ENCODE measurements around the gene SUCNR1. TPM values are rescaled to one million over a fixed set of nuclear protein-coding genes. Genes with fewer than 3 reads are reported as not detected.
A peak's percentile ranks its signal among the peaks of the same experiment; 100 is the strongest.
"Not testable (repeated sequence)": the region's sequence is repeated elsewhere in the genome, so short reads cannot be mapped to it uniquely, and the experiment has no call there.

The SUCNR1 gene
- under 1 TPM in 2 of 3 donors, not detected in 1; 0.06 to 0.12 TPM for polyA plus RNA-seq

GRCh38 chr3:151873398-151873797 lies at the start of gene SUCNR1:
Gene SUCNR1, plus strand, starts transcription at chr3:151873643. Its CDS starts 6,250 bp downstream, at chr3:151879893.
- Mint-ChIP-seq H3K27ac (no peak within 1 kb of the TSS), H3K36me3 (no peaks in the 10 kb centered on the region), H3K27me3 (ENCODE audit: low read depth in 3 of 3) (peaks cover 1 to 4% (median 2%) of the 10 kb centered on the region in 3 donors), H3K9me3 (no peaks in the 10 kb centered on the region), H3K4me3 (no peak within 1 kb of the TSS), H3K4me1 (peaks cover 14 to 26% of the 10 kb centered on the region in 2 donors)
- DNase-seq = no peak

- Mint-ChIP-seq H3K9me3 (no peaks in the 10 kb centered on the region), H3K36me3 (no peaks in the 10 kb centered on the region), H3K27me3 (ENCODE audit: low read depth in 3 of 3) (peaks cover 0 to 16% (median 11%) of the 10 kb centered on the region in 3 donors), H3K4me3 (no peak overlapping the region), H3K27ac (no peak overlapping the region), H3K4me1 (no peaks in the 10 kb centered on the region)
- DNase-seq = no peak
These were observed 45.6 kb upstream of the SUCNR1 start for GRCh38 chr3:151827816-151828215.

DNA sequence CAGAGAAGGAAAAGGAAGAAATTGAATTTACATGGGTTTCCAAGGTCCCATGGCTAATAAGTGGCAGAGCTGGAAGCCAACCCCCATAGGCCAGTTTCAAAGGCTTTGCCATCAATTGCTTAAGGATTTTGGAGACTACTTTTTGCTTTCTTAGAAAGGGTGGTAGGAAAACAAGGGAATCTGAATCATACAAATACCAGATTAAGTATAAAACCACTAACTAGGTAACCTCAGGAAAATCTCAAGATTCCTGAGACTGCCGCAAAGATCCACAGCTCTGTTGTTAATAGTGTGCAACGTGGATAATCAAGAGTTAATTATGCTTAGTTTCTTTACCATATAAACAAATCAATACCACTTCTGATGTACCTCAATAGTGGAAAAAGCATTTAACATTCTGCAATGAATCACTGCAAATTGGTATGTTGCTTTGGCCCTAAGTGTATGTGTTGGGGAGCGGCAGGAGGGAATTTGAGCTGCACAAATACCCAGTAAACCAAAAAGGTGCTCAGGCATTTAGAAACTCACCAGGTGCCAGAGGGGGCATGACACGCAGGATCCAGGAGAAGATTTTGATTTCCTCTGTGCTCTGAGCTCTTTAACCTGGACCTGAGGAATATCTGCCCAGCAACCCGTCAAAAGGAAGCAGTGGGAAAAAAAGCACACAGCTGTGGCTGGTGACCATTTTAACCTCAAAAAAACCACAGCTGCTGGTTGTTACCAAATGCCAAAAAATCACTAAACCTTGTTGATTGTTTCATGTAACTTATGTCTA lies 37.5 kb upstream of the SUCNR1 start:
- Mint-ChIP-seq H3K4me1 (peaks cover 0 to 15% of the 10 kb centered on the region in 2 donors), H3K4me3 (no peak overlapping the region), H3K9me3 (no peaks in the 10 kb centered on the region), H3K27ac (peak overlapping the region in 1 of 6 donors; percentile 25), H3K36me3 (no peaks in the 10 kb centered on the region), H3K27me3 (ENCODE audit: low read depth in 3 of 3) (peaks cover 0 to 10% (median 0%) of the 10 kb centered on the region in 3 donors)
- DNase-seq = no peak

- H3K36me3 Mint-ChIP-seq = no peaks in the 10 kb centered on the region
- no peak overlapping the region for H3K4me3 Mint-ChIP-seq
- H3K4me1 Mint-ChIP-seq = peaks cover 0 to 15% of the 10 kb centered on the region in 2 donors
- no peaks in the 10 kb centered on the region for H3K9me3 Mint-ChIP-seq
- no peak for DNase-seq
- H3K27me3 Mint-ChIP-seq (ENCODE audit: low read depth in 3 of 3) = peaks cover 0 to 8% (median 0%) of the 10 kb centered on the region in 3 donors
- no peak overlapping the region for H3K27ac Mint-ChIP-seq
These were observed 36.4 kb upstream of the SUCNR1 start for GRCh38 chr3:151837057-151837456.

DNA sequence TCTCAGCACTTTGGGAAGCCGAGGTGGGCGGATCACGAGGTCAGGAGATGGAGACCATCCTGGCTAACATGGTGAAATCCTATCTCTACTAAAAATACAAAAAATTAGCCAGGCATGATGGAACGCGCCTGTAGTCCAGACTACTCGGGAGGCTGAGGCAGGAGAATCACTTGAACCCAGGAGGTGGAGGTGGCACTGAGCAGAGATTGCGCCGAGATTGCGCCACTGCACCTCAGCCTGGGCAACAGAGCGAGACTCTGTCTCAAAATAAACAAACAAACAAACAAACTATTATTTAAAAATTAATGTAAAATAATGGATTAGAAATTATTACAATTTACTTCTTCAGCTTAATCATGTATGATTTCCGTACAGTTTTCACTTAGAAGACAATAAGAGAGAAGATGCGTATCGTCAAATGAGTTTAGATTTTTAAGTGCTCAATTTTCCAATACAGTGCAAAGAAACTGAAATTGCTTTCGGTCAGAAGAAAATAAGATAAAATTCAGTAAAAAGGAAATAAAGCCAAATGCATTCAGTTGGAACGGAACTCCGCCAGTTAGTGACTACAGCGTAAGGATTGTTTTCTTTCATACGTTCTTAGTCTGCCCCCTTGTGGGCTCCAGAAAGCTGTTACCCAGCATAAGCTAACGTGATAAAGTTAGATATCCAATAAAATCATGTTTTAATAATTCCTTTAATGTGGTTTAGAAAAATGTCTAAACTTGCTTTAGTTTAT lies 34.7 kb upstream of the SUCNR1 start:
- Mint-ChIP-seq H3K4me1 (peaks cover 0 to 15% of the 10 kb centered on the region in 2 donors), H3K9me3 (no peaks in the 10 kb centered on the region), H3K4me3 (peak overlapping the region in 2 of 5 donors; percentile 41 to 63), H3K27ac (no peak overlapping the region), H3K36me3 (no peaks in the 10 kb centered on the region), H3K27me3 (ENCODE audit: low read depth in 3 of 3) (peaks cover 0 to 8% (median 1%) of the 10 kb centered on the region in 3 donors)
- peak; percentile 21 to 38 (median 37) for DNase-seq

- peaks cover 0 to 8% (median 1%) of the 10 kb centered on the region in 3 donors for H3K27me3 Mint-ChIP-seq (ENCODE audit: low read depth in 3 of 3)
- peaks cover 0 to 15% of the 10 kb centered on the region in 2 donors for H3K4me1 Mint-ChIP-seq
- no peaks in the 10 kb centered on the region for H3K36me3 Mint-ChIP-seq
- no peaks in the 10 kb centered on the region for H3K9me3 Mint-ChIP-seq
- DNase-seq = no peak
- H3K27ac Mint-ChIP-seq = no peak overlapping the region
- no peak overlapping the region for H3K4me3 Mint-ChIP-seq
These were observed 34.2 kb upstream of the SUCNR1 start for GRCh38 chr3:151839313-151839631.

- no peak overlapping the region for H3K27ac Mint-ChIP-seq
- no peaks in the 10 kb centered on the region for H3K9me3 Mint-ChIP-seq
- H3K4me3 Mint-ChIP-seq = no peak overlapping the region
- no peaks in the 10 kb centered on the region for H3K36me3 Mint-ChIP-seq
- no peak for DNase-seq
- peaks cover 0 to 7% (median 1%) of the 10 kb centered on the region in 3 donors for H3K27me3 Mint-ChIP-seq (ENCODE audit: low read depth in 3 of 3)
- H3K4me1 Mint-ChIP-seq = peaks cover 0 to 7% of the 10 kb centered on the region in 2 donors
These were observed 31.6 kb upstream of the SUCNR1 start for GRCh38 chr3:151841801-151842200.

GRCh38 chr3:151843275-151843674 lies 30.2 kb upstream of the SUCNR1 start:
- Mint-ChIP-seq H3K36me3 (no peaks in the 10 kb centered on the region), H3K27ac (no peak overlapping the region), H3K9me3 (no peaks in the 10 kb centered on the region), H3K27me3 (ENCODE audit: low read depth in 3 of 3) (peaks cover 0 to 5% (median 1%) of the 10 kb centered on the region in 3 donors), H3K4me3 (no peak overlapping the region), H3K4me1 (no peaks in the 10 kb centered on the region)
- DNase-seq = no peak

DNA sequence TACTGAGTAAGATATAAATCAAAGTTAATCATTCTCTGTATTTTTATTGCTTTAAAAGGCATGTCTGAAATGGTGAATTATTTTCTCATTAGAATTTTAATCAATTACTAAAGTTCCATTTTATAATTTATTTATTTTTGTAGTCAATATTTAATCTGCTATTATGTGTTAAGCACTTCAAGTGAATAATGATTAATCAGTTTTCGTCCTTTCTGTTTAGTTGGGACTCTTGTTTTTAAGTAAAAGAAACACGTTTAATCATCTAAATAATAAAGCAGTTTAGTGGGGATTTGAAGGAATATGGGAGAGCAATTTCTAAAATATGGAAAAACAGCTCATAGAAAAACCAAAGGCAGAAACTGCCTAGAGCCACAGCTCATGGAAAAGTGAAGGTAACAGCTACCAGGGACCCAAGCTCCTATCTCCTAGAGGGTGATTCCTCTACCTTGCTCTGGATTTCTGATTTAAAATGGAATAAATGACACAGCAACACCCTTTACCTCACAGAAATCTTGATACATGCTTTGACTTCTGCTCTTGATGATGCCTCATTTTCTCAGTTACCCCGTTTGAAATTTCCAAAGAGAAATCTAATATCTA lies 28.0 kb upstream of the SUCNR1 start:
- Mint-ChIP-seq H3K27me3 (ENCODE audit: low read depth in 3 of 3) (peaks cover 0 to 7% (median 1%) of the 10 kb centered on the region in 3 donors), H3K27ac (no peak overlapping the region), H3K4me1 (no peaks in the 10 kb centered on the region), H3K36me3 (peaks cover 0 to 10% (median 0%) of the 10 kb centered on the region in 3 donors), H3K9me3 (peaks cover 0 to 5% (median 1%) of the 10 kb centered on the region in 6 donors), H3K4me3 (no peak overlapping the region)
- DNase-seq = no peak

DNA sequence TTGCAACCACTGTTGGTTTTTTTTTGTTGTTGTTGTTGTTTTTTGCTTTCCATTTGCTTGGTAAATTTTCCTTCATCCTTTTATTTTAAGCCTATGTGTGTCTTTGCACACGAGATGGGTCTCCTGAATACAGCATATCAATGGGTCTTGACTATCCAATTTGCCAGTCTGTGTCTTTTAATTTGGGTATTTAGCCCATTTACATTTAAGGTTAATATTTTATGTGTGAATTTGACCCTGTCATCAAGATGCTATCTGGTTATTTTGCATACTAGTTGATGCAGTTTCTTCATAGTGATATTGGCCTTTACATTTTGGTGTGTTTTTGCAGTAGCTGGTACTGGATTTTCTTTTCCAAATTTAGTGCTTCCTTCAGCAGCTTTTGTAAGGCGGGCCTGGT lies 23.4 kb upstream of the SUCNR1 start:
- H3K9me3 Mint-ChIP-seq = peaks cover 0 to 13% (median 7%) of the 10 kb centered on the region in 6 donors
- not testable (repeated sequence) for DNase-seq; H3K27ac Mint-ChIP-seq; H3K4me3 Mint-ChIP-seq; H3K27me3 Mint-ChIP-seq (ENCODE audit: low read depth in 3 of 3); H3K4me1 Mint-ChIP-seq
- peaks cover 0 to 16% (median 0%) of the 10 kb centered on the region in 3 donors for H3K36me3 Mint-ChIP-seq

DNA sequence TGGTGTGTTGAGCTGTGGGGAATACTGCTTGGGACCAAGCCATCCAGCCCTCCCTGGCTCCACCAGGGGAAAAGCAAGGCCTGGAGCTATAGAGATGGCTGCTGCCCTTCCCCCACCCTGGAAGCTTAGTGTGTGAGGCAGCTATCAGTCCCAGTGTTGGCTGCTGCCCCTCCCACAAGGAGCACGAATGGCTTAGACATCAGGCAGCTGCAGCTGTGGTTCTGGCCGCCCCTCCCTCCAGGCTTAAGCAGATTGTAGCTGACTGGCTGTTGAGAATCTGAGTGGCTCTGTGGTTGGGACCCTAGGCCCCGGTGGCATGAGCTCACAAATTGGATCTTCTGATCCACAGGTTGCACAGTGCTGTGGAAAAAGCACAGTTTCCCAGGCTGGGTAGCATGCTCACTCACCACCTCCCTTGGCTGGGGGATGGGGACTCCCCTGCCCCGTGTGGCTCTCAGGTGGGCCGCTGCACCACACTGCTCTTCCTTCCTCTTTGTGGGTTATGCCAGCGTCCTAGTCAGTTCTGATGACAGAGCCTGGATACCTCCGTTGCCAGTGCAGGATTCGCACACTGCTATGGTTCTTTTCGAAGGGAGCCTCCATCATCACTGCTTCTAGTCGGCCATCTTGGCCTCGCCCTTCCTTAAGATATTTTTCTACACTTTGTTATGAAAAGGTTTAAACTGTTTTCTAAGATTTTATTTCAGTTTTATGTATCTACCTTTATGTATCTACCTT lies 21.2 kb upstream of the SUCNR1 start:
- peaks cover 0 to 13% (median 7%) of the 10 kb centered on the region in 6 donors for H3K9me3 Mint-ChIP-seq
- peaks cover 2 to 6% (median 4%) of the 10 kb centered on the region in 3 donors for H3K27me3 Mint-ChIP-seq (ENCODE audit: low read depth in 3 of 3)
- no peak overlapping the region for H3K27ac Mint-ChIP-seq
- H3K36me3 Mint-ChIP-seq = peaks cover 0 to 16% (median 0%) of the 10 kb centered on the region in 3 donors
- no peaks in the 10 kb centered on the region for H3K4me1 Mint-ChIP-seq
- no peak for DNase-seq
- H3K4me3 Mint-ChIP-seq = no peak overlapping the region

DNA sequence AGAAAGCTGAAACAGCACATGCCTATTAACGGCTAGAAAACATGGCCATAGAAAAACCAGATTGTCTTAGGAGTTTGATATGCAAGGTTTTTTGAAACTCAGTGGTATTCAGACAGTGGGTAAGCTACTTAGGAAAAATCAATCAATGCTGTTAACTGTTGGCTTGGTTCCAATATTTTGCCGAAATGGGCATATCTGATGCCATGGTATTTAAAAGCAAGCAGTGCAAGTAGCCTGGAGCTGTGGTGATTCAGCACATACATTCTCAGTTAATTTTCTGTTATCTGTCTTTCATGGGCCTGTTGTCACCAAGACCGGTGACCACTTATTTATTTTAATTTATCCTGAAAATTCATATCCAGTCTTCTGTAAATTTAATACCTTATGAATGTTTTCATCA lies 17.3 kb upstream of the SUCNR1 start:
- H3K4me3 Mint-ChIP-seq = no peak overlapping the region
- peaks cover 0 to 2% (median 0%) of the 10 kb centered on the region in 6 donors for H3K9me3 Mint-ChIP-seq
- no peaks in the 10 kb centered on the region for H3K36me3 Mint-ChIP-seq
- DNase-seq = no peak
- H3K27me3 Mint-ChIP-seq (ENCODE audit: low read depth in 3 of 3) = peaks cover 4 to 5% (median 4%) of the 10 kb centered on the region in 3 donors
- no peak overlapping the region for H3K27ac Mint-ChIP-seq
- no peaks in the 10 kb centered on the region for H3K4me1 Mint-ChIP-seq

GRCh38 chr3:151856641-151857040 lies 16.8 kb upstream of the SUCNR1 start:
- Mint-ChIP-seq H3K27ac (no peak overlapping the region), H3K9me3 (peaks cover 0 to 2% (median 0%) of the 10 kb centered on the region in 6 donors), H3K4me1 (no peaks in the 10 kb centered on the region), H3K27me3 (ENCODE audit: low read depth in 3 of 3) (peaks cover 3 to 4% (median 4%) of the 10 kb centered on the region in 3 donors), H3K36me3 (no peaks in the 10 kb centered on the region), H3K4me3 (no peak overlapping the region)
- no peak for DNase-seq
